NCI-H2196 (cell line): ENCODE measurements around the gene HEATR9.
"Not testable (repeated sequence)": the region's sequence is repeated elsewhere in the genome, so short reads cannot be mapped to it uniquely, and the experiment has no call there.

ENCODE experiments used
- DNase-seq: peaks from one replicate; lab custom pipeline; 2025; ENCODE audit not compliant: unreplicated experiment; lab: John Stamatoyannopoulos, UW

The HEATR9 gene, protein sequence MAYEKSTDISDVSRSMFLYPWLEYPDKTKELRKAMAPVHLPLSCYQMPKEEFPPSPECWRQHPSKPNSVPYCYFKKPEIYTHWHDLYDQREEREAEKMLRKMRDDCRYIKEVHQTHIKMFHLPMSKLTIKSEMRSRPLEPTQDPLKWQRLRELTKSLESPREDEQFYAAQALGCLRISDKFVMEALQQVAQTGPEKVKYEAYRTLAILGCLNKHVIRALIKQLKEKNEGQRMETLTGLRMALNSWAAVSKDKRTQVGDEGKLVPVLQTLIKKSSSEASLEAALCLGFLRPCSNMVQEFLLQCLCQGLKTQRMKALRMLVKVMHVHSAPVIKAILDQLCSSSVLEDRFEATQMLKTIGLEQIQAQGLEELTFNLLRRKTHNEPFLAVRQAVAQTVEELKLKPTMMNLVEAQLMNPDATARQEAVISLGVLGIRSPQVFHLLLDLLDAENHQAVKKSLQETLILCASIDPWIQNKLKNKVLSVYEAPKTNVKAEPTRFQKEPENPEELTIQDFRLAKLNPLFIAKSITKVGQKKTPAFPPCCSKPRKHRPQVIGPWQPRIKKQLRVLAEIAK

DNA sequence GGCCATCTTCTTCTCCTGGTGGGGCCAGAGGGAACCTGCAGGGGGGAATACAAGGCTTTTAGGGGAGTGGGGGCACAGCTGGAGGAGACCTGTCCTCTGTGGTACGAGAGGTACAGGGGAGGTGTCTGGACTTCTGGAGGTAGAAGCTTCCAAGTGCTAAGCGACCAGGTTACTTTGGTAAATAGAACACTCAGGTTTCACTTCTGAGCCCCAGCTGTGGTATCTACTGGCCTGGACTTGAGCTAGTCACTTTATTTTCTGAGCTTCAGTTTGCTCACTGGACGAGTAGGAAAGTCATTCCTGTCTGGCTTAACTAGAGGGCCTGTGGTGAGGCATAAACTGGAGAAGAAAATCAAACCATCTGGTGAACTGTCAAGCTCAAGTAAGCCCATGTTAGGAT lies at the start of gene HEATR9:
HEATR9 (minus strand) TSS at position 155 of the 400 bp plus-strand sequence; CDS start at position 6, 149 bp downstream.
- DNase-seq, result no peak

DNA sequence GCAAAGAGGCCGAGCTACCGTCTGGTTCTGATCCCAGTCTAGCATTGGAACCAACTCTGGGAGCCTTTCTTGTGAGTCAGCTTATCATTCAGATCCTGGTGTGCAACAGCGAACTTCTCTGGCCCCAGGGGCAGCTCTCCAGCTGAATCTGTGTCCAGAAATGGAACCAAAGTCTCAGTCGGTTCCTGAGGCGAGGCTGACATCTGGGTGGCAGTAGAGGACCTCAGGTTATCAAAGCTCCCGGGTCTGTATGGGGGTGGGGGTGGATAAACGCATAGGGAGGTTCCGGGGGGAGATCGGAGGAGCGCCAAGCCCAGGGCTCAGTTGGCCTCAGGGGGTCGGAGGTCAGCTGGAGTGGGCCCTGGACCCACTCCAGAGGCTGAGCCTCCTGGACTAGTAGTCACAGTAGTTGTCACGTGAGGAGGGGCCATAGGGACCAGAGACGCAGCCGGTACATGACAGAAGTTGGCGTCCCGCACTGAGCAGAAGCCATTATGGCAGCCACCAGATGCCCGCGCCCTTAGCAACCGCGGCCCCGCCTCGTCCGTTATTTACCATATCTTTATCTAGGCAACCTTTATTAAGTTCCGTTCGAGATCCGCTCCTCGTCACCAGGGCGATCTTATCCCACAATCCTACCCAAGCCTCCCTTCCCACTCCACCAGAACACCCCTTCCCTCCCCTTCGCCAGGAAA lies 49.0 kb upstream of the HEATR9 start:
- no peak for DNase-seq

DNA sequence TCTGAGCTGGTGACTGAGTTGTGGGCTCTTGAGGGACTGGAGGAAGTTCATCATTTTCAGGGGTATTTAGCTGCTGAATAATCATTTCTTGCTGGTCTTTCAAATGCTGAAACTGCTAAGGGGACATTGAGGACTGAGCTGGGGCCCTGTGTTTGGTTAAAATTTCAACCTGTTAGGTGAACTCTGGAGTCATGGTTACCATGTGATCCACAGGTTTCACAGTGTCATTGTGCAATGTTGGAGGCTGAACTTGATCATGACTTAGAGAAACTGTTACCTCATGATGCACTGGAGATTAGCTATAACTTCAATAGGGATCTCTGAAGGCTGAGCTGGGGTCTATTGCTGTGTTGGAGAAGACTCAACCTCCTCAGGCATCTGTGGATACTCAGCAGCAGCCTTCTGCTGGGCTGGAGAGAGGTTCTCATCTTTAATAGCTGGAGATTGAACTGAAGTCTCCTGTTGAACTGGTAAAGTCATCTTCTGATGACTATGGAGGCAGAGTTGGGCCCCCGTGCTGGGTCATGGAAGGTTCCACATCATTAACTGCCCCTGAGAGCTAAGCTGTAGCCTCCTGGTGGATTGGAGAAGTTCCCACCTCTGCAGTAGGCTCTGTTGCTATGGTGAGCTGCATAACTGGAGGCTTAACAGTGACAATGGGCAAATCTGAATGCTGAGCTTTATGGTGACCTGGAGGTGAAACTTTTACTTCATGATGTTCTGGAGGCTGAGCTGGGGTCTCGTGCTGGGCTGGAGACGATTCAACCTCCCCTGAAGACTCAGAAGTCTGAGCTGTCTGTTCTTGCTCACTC lies 46.7 kb upstream of the HEATR9 start:
- no peak for DNase-seq

DNA sequence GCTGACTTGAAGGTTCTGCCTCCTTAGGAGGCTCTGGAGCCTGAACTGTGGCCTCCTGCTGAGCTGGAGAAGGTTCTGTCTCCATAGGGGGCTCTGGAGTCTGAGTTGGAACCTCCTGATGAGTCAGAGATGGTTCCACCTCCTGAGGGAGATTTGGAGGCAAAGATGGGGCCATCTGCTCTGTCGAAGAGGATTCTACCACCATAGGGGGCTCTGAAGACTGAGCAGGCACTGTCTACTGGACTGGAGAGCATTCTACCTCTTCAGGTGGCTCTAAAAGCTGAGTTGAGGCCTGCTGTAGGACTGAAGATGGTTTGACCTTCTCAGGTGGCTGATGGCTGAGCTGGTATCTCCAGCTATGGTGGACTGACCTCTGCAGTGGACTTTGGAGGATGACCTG lies 45.7 kb upstream of the HEATR9 start:
- no peak for DNase-seq

DNA sequence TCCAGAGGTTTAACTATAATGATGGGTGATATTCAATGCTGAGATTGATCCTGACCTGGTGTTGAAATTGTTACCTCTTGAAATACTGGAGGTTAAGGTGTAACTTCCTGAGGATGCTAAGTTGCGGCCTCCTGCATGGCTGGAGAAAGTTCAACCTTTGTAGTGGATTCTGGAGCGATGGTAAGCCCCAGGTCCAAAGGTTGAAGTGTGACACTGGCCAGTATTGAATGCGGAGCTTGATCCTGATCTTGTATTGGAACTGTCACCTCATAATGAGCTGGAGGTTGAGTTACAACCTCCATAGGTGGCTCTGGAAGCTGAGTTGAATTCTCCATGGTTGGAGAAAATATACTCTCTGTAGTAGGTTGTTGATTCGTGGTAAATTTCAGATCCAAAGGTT lies 44.9 kb upstream of the HEATR9 start:
- DNase-seq, result no peak

DNA sequence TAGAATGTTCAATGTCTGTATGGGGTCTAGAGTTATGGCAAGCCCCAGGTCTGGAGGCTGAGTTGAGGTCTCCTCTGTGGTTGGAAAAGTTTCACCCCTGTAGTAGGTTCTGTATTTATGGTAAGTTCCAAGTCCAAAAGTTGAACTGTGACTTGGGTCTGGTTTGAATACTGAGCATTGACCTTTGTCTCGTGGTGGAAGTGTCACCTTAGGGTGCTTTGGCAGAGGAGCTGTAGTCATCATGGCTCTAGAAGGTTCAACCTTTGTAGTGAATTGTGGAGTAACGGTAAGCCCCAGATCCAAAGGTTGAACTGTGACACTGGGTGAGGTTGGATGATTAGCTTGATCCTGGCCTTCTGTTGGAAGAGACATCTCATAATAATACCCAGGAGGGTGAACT lies 44.3 kb upstream of the HEATR9 start:
- DNase-seq, result no peak

DNA sequence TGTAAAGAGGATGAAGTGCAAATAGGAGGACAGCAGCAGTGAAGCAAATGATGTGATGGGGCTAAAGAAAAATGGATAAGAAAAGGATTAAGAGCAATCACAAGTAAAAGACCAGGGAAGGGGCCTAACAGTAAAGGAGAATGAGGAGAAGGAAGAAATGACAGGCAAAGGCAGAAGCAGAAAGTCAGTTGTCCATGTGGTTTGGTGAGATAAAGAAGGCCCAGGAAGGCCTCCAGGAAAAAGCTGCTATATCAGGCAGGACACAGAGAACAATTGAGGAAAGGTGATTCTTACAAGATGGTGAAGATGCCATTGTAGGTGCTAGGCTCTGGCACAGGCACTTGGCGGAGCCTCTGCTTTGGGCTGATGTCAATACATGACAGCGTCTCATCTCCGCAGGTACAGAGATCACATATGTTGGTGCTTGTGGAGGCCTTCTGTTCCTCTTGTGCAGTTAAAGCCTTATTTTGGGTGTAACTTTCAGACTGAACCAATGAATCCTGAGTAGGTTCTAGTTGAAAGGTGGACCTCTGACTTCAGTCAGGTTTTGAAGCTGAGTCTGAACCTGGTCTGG lies 43.7 kb upstream of the HEATR9 start:
- no peak for DNase-seq

DNA sequence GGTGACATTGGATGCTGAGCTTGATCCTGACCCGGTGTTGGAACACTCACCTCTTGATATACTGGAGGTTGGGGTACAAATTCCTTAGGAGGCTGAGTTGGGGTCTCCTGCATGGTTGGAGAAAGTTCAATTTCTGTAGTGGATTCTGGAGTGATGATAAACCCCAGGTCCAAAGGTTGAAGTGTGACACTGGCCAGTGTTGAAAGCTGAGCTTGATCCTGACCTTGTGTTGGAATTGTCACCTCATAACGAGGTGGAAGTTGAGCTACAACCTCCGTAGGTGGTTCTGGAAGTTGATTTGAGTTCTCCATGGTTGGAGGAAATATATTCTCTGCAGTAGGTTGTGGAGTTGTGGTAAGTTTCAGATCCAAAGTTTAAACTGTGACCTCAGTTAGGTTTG lies 40.7 kb upstream of the HEATR9 start:
- DNase-seq, result no peak

DNA sequence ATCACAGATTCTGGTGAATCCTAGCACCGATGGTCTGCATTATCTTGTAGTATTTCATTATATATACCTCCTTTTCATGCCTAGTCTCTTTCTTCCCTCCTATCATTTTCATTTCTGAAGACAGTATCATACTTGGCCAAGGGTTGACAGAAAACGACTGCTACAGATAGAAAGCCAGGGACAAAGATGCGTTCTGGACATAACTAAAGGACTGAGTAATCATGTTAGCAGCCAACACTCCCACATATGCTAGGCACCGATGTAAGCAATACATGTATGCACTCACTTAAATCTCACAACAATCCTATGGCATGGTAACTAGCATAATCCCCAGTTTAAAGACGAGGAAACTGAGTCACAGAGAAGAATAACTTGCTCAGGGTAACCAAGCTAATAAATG lies 39.0 kb upstream of the HEATR9 start:
- DNase-seq, result no peak

DNA sequence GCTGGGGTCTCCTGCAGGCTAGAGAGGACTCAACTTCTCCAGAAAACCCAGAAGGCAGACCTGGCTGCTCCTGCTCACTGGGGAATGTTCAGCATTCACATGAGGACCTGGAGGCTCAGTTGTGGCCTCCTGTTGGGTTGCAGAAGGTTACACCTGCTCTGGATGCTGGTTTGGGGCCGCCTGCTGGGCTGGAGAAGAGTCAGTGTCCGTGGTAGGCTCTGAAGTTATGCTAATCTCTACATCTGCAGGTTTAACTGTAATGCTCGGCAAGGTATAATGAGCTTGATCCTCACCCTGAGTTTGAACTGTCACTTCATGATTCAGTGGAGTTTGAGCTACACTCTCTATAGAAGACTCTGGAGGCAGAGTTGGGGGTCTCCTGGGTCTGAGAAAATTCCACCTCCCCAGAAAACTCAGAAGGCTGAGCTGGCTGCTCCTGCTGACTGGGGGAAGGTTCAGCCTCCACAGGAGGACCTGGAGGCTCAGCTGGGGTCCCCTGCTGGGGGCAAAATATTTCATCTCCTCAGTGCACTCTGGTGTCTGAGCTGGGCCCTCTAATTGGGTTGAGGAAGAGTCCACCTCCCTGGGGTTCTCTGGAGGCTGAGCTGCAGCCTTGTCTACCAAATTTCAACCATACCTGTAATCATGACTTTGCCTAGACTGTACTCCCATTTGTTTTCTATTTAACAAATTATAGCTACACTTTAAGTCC lies 38.4 kb upstream of the HEATR9 start:
- no peak for DNase-seq

DNA sequence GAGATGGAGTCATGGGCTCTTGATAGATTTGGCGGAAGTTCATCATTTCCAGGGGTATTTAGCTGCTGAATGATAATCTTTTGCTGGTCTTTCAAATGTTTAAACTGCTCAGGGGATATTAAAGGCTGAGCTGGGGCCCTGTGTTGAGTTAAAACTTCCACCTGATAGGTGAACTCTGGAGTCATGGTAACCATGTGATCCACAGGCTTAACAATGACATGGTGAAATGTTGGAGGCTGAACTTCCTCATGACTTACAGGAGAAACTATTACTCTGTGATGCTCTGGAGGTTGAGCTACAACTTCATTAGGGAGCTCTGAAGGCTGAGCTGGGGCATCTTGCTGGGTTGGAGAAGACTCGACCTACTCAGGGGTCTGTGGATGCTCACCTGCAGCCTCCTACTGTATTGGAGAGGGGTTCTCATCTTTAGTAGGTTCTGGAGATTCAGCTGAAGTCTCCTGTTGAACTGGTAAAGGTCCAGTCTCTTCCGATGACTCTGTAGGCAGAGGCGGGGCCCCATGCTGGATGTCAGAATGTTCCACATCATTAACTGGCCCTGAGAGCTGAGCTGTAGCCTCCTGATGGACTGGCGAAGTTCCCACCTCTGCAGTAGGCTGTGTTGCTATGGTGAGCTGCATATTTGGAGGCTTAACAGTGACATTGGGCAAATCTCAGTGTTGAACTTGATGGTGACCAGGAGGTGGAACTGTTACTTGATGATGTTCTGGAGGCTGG lies 37.7 kb upstream of the HEATR9 start:
- no peak for DNase-seq

DNA sequence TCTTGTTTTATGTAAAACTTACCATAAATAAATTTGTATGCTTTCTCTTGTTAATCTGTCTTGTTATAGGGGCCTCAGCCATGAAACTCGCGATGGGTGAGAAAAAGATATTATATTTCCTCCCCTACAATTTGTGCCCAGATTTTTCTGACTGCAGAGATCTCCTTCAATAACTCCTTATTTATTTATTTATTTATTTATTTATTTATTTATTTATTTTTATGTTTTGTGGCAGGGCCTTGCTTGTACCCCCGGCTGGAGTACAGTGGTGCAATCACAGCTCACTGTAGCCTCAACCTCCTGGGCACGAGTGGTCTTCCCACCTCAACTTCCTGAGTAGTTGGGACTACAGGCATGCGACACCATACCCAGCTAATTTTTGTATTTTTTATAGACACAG lies 34.8 kb upstream of the HEATR9 start:
- no peak for DNase-seq

DNA sequence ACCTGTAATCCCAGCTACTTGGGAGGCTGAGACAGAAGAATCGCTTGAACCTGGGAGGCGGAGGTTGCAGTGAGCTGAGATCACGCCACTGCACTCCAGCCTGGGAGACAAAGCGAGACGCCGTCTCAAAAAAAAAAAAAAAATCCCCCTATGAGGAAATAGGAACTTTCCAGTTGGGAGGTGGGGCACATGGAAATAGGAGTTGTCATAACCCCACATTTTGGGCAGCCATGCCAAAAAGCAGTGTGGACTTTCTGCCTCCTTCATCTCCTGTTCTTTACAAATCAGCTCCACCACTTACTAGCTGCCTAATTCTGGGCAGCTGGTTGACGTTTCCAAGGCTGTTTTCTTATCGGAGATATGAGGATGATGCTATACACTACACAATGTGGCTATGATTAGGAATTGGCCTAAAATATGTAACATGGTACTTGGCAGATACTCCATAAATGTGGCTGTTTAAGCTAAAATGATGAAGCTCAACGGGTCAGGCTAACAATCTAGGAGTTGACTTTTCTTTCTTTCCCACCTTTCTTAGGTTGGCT lies 33.0 kb upstream of the HEATR9 start:
- no peak for DNase-seq

DNA sequence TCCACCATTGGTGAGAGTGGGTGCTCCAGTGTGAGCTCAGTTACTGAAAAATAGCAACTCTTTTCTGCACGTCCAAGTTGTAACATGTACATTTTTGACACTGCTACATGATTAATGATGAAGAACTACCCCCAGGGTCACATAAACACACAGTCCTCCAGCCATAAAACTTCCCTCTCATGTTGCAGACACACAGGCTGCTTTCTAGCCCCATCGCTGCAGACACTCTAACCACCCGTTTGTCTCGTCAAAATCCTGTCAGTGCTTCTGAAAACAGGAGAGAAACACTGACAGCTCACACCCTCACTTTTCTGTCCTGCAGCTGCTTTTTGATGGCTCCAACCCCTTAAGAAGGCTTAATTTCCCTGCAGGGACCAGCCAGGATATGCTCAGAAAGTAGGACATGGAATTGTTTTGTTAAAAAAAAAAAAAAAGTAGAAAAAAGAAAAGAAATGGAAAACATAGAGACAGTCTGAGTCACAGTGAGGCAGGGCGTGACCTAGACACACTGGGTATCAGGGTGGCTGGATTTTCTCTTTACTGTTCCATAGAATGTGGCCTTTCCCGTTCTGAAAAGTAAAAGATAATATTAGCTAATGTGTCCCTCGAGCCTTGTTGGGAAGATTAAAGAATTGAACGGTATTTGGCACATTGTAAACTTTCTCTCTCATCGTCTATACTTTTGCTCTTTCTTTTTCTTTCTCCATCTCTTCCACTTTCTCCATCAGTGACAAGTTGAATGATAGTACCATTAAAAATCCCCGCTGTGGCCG lies 32.2 kb upstream of the HEATR9 start:
- DNase-seq, result no peak

DNA sequence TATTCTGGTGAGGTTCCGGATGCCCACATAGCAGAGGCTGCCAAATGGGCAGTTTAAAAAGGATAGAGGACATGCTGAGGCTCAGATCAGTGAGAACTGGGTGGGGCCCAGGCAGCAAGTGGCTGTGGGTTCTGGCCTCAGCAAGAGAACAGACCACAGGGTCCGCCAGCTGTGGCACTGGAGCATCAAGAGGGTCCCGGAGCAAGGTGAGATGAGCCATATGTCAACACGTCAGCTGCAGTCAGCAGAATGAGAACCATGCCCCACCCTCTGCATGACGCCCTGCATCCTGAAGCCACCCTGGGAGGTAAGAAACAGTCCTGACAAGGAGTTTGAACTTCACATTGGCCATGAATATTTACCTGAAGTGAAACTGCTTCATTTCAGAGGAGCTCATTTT lies 31.6 kb upstream of the HEATR9 start:
- no peak for DNase-seq

DNA sequence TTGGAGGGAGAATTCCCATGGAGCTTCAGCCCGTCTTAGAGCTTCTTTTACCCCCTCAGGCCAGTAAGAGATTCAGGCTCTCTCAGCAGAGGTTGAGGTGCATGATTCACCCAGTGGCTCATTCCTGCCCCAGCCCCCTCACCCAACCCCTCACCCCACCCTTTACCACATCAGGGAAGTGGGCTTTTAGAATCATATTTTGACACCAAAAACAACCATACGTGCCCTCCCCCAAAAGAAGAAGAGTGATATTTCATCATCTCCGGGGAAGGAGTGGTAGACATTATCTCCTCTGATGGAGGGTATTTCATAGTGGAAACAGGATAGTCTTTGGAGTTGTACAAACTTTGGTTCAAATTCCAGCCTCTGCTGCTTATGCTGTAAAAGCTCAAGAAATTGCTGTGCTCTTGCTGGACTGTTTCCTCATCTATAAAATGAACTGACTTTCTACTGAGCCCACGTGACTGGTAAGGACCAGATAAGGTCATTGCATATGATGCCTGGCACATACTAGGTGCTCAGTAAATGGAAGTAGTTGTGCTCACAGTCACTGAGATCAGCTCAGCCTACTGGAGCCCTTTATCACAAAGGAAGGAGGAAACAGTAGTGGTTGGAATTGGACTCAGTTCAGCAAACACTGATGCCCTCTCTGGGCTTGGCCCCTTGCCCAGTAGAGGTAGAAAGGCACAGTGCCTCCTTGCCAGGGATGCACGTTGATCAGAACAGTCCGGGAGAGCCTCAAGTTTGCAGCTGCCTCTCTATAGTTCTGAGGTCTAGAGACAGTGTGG lies 29.8 kb upstream of the HEATR9 start:
- DNase-seq, result peak; percentile 74

DNA sequence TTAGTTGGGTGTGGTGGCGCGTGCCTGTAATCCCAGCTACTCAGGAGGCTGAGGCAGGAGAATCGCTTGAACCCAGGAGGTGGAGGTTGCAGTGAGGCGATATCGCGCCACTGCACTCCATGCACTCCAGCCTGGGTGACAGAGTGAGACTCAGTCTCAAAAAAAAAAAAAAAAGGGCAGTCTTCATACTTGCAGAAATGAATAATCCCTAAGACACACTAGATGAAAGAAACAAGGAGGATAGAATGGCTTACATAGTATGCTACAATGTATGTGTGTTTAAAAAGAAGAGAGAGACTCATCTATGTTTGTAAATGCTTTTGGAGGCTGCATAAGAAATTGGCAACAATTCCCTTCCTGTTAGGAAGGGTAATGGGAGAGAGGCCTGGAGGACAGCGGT lies 29.1 kb upstream of the HEATR9 start:
- not testable (repeated sequence) for DNase-seq
